ENCODE measurements around the gene TSPAN17.

TSPAN17 gene

GRCh38 chr5:176632745-176633144 is 14.5 kb upstream of the TSPAN17 start:
- H3K4me3 ChIP-seq (ENCODE audit: low read length), result no peak overlapping the region
- H3K27me3 ChIP-seq (ENCODE audit: insufficient read depth, low read length), result peaks cover 66% of the 10 kb centered on the region
- no peak overlapping the region for H3K27ac ChIP-seq (ENCODE audit: low read length)
- H3K9me3 ChIP-seq (ENCODE audit: insufficient read depth, low read depth, low read length), result no peaks in the 10 kb centered on the region
- peaks cover 13% of the 10 kb centered on the region for H3K4me1 ChIP-seq (ENCODE audit: insufficient read depth, low read length)
- no peaks in the 10 kb centered on the region for H3K36me3 ChIP-seq (ENCODE audit: insufficient read depth, low read depth, low read length)
- no peak overlapping the region for H3K9ac ChIP-seq (ENCODE audit: low read depth, low read length)

GRCh38 chr5:176633598-176633997 is 13.7 kb upstream of the TSPAN17 start:
- H3K36me3 ChIP-seq (ENCODE audit: insufficient read depth, low read depth, low read length), result no peaks in the 10 kb centered on the region
- no peak overlapping the region for H3K27ac ChIP-seq (ENCODE audit: low read length)
- peaks cover 62% of the 10 kb centered on the region for H3K27me3 ChIP-seq (ENCODE audit: insufficient read depth, low read length)
- no peak overlapping the region for H3K4me3 ChIP-seq (ENCODE audit: low read length)
- H3K4me1 ChIP-seq (ENCODE audit: insufficient read depth, low read length), result peaks cover 11% of the 10 kb centered on the region
- H3K9me3 ChIP-seq (ENCODE audit: insufficient read depth, low read depth, low read length), result no peaks in the 10 kb centered on the region
- H3K9ac ChIP-seq (ENCODE audit: low read depth, low read length), result no peak overlapping the region

GRCh38 chr5:176636426-176636825 is 10.9 kb upstream of the TSPAN17 start:
- no peak overlapping the region for H3K27ac ChIP-seq (ENCODE audit: low read length)
- H3K36me3 ChIP-seq (ENCODE audit: insufficient read depth, low read depth, low read length), result no peaks in the 10 kb centered on the region
- H3K4me3 ChIP-seq (ENCODE audit: low read length), result no peak overlapping the region
- peaks cover 36% of the 10 kb centered on the region for H3K27me3 ChIP-seq (ENCODE audit: insufficient read depth, low read length)
- H3K9me3 ChIP-seq (ENCODE audit: insufficient read depth, low read depth, low read length), result no peaks in the 10 kb centered on the region
- H3K4me1 ChIP-seq (ENCODE audit: insufficient read depth, low read length), result peaks cover 2% of the 10 kb centered on the region; the same call in 1 of the 2 replicates
- no peak overlapping the region for H3K9ac ChIP-seq (ENCODE audit: low read depth, low read length)

- Histone ChIP-seq H3K9me3 (ENCODE audit: insufficient read depth, low read depth, low read length) (no peaks in the 10 kb centered on the region), H3K36me3 (ENCODE audit: insufficient read depth, low read depth, low read length) (no peaks in the 10 kb centered on the region), H3K4me1 (ENCODE audit: insufficient read depth, low read length) (peaks cover 2% of the 10 kb centered on the region; the same call in 1 of the 2 replicates), H3K9ac (ENCODE audit: low read depth, low read length) (no peak overlapping the region), H3K4me3 (ENCODE audit: low read length) (no peak overlapping the region), H3K27ac (ENCODE audit: low read length) (no peak overlapping the region), H3K27me3 (ENCODE audit: insufficient read depth, low read length) (peaks cover 25% of the 10 kb centered on the region)
Observed at GRCh38 chr5:176637556-176637955, 9.7 kb upstream of the TSPAN17 start.

- Histone ChIP-seq H3K27me3 (ENCODE audit: insufficient read depth, low read length) (peaks cover 16% of the 10 kb centered on the region), H3K9me3 (ENCODE audit: insufficient read depth, low read depth, low read length) (no peaks in the 10 kb centered on the region), H3K27ac (ENCODE audit: low read length) (no peak overlapping the region), H3K36me3 (ENCODE audit: insufficient read depth, low read depth, low read length) (no peaks in the 10 kb centered on the region), H3K4me1 (ENCODE audit: insufficient read depth, low read length) (peaks cover 2% of the 10 kb centered on the region; the same call in 1 of the 2 replicates), H3K9ac (ENCODE audit: low read depth, low read length) (no peak overlapping the region), H3K4me3 (ENCODE audit: low read length) (no peak overlapping the region)
Observed at GRCh38 chr5:176638437-176638836, 8.8 kb upstream of the TSPAN17 start.

GRCh38 chr5:176639208-176639607 is 8.1 kb upstream of the TSPAN17 start:
- Histone ChIP-seq H3K27ac (ENCODE audit: low read length) (no peak overlapping the region), H3K36me3 (ENCODE audit: insufficient read depth, low read depth, low read length) (no peaks in the 10 kb centered on the region), H3K9me3 (ENCODE audit: insufficient read depth, low read depth, low read length) (no peaks in the 10 kb centered on the region), H3K27me3 (ENCODE audit: insufficient read depth, low read length) (peaks cover 9% of the 10 kb centered on the region), H3K4me1 (ENCODE audit: insufficient read depth, low read length) (no peaks in the 10 kb centered on the region; the same call in 1 of the 2 replicates), H3K9ac (ENCODE audit: low read depth, low read length) (no peak overlapping the region), H3K4me3 (ENCODE audit: low read length) (no peak overlapping the region)

GRCh38 chr5:176639981-176640380 is 7.3 kb upstream of the TSPAN17 start:
- H3K9ac ChIP-seq (ENCODE audit: low read depth, low read length), result no peak overlapping the region
- H3K27me3 ChIP-seq (ENCODE audit: insufficient read depth, low read length), result peaks cover 8% of the 10 kb centered on the region; the same call in 1 of the 2 replicates
- H3K36me3 ChIP-seq (ENCODE audit: insufficient read depth, low read depth, low read length), result no peaks in the 10 kb centered on the region
- H3K4me3 ChIP-seq (ENCODE audit: low read length), result no peak overlapping the region
- H3K27ac ChIP-seq (ENCODE audit: low read length), result no peak overlapping the region
- H3K9me3 ChIP-seq (ENCODE audit: insufficient read depth, low read depth, low read length), result no peaks in the 10 kb centered on the region
- H3K4me1 ChIP-seq (ENCODE audit: insufficient read depth, low read length), result no peaks in the 10 kb centered on the region; the same call in 1 of the 2 replicates

GRCh38 chr5:176640616-176641015 is 6.7 kb upstream of the TSPAN17 start:
- no peak overlapping the region for H3K27ac ChIP-seq (ENCODE audit: low read length)
- H3K9ac ChIP-seq (ENCODE audit: low read depth, low read length), result no peak overlapping the region
- peaks cover 8% of the 10 kb centered on the region; the same call in 1 of the 2 replicates for H3K27me3 ChIP-seq (ENCODE audit: insufficient read depth, low read length)
- no peak overlapping the region for H3K4me3 ChIP-seq (ENCODE audit: low read length)
- no peaks in the 10 kb centered on the region for H3K9me3 ChIP-seq (ENCODE audit: insufficient read depth, low read depth, low read length)
- H3K36me3 ChIP-seq (ENCODE audit: insufficient read depth, low read depth, low read length), result no peaks in the 10 kb centered on the region
- no peaks in the 10 kb centered on the region; the same call in 1 of the 2 replicates for H3K4me1 ChIP-seq (ENCODE audit: insufficient read depth, low read length)

GRCh38 chr5:176642675-176643490 is 4.4 kb upstream of the TSPAN17 start:
- Histone ChIP-seq H3K27me3 (ENCODE audit: insufficient read depth, low read length) (peaks cover 4% of the 10 kb centered on the region; the same call in 1 of the 2 replicates), H3K4me1 (ENCODE audit: insufficient read depth, low read length) (peaks cover 6% of the 10 kb centered on the region; the same call in 1 of the 2 replicates), H3K9ac (ENCODE audit: low read depth, low read length) (no peak overlapping the region), H3K4me3 (ENCODE audit: low read length) (no peak overlapping the region), H3K36me3 (ENCODE audit: insufficient read depth, low read depth, low read length) (no peaks in the 10 kb centered on the region), H3K27ac (ENCODE audit: low read length) (no peak overlapping the region), H3K9me3 (ENCODE audit: insufficient read depth, low read depth, low read length) (no peaks in the 10 kb centered on the region)

- Histone ChIP-seq H3K4me3 (ENCODE audit: low read length) (no peak overlapping the region), H3K27me3 (ENCODE audit: insufficient read depth, low read length) (no peaks in the 10 kb centered on the region), H3K9me3 (ENCODE audit: insufficient read depth, low read depth, low read length) (no peaks in the 10 kb centered on the region), H3K36me3 (ENCODE audit: insufficient read depth, low read depth, low read length) (no peaks in the 10 kb centered on the region), H3K9ac (ENCODE audit: low read depth, low read length) (no peak overlapping the region), H3K4me1 (ENCODE audit: insufficient read depth, low read length) (peaks cover 6% of the 10 kb centered on the region; the same call in 1 of the 2 replicates), H3K27ac (ENCODE audit: low read length) (no peak overlapping the region)
Observed at GRCh38 chr5:176643491-176644219, 3.6 kb upstream of the TSPAN17 start.

GRCh38 chr5:176644294-176644693 is 3.0 kb upstream of the TSPAN17 start:
- H3K4me3 ChIP-seq (ENCODE audit: low read length), result no peak overlapping the region
- no peaks in the 10 kb centered on the region for H3K36me3 ChIP-seq (ENCODE audit: insufficient read depth, low read depth, low read length)
- H3K4me1 ChIP-seq (ENCODE audit: insufficient read depth, low read length), result peaks cover 6% of the 10 kb centered on the region; the same call in 1 of the 2 replicates
- H3K27ac ChIP-seq (ENCODE audit: low read length), result no peak overlapping the region
- H3K9me3 ChIP-seq (ENCODE audit: insufficient read depth, low read depth, low read length), result no peaks in the 10 kb centered on the region
- H3K9ac ChIP-seq (ENCODE audit: low read depth, low read length), result no peak overlapping the region
- H3K27me3 ChIP-seq (ENCODE audit: insufficient read depth, low read length), result no peaks in the 10 kb centered on the region

All from iPS-20b (cell line).